Tibial nerve (tissue), 4 donors: ENCODE measurements around the gene AMIGO3.

ENCODE experiments used
- EP300 ChIP-seq, 2 donors: sonication (generic); formaldehyde crosslinking; IDR thresholded peaks; one replicate each; pipeline ENCODE4 v1.6.1; 2017; ENCODE audit warnings: antibody characterized with exemption in 2 of 2, mild to moderate bottlenecking in 1 of 2
- TF ChIP-seq, protein P1 (sequence below), 5 experiments: fragments of 200-600 bp in 3 of 5; fragments of 450-650 bp in 2 of 5; sonication (generic) in 3 of 5; IDR thresholded peaks; one replicate each; pipeline ENCODE4 v1.5.1; 2016 to 2019; ENCODE audit warnings: antibody characterized with exemption in 5 of 5, mild to moderate bottlenecking in 3 of 5, moderate library complexity in 2 of 5

GRCh38 chr3:49675912-49676311, 43.6 kb downstream of the AMIGO3 start:
- TF ChIP-seq, protein P1, sequence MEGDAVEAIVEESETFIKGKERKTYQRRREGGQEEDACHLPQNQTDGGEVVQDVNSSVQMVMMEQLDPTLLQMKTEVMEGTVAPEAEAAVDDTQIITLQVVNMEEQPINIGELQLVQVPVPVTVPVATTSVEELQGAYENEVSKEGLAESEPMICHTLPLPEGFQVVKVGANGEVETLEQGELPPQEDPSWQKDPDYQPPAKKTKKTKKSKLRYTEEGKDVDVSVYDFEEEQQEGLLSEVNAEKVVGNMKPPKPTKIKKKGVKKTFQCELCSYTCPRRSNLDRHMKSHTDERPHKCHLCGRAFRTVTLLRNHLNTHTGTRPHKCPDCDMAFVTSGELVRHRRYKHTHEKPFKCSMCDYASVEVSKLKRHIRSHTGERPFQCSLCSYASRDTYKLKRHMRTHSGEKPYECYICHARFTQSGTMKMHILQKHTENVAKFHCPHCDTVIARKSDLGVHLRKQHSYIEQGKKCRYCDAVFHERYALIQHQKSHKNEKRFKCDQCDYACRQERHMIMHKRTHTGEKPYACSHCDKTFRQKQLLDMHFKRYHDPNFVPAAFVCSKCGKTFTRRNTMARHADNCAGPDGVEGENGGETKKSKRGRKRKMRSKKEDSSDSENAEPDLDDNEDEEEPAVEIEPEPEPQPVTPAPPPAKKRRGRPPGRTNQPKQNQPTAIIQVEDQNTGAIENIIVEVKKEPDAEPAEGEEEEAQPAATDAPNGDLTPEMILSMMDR (IDR thresholded peaks at IDR 0.05) = no peak
- no peak for TF ChIP-seq EP300 (IDR thresholded peaks at IDR 0.05)
